ENCODE data around the gene SLC35F1. TPM values are rescaled to one million over a fixed set of nuclear protein-coding genes. Genes with fewer than 3 reads are reported as not detected.
A peak's percentile ranks its signal among the peaks of the same experiment; 100 is the strongest.

Gene SLC35F1
- total RNA-seq, 1 donor from 2014 or later, result 112 TPM

GRCh38 chr6:118128755-118129154 is 221.7 kb downstream of the SLC35F1 start:
- no peak for DNase-seq

GRCh38 chr6:118134206-118134605 is 227.1 kb downstream of the SLC35F1 start:
- DNase-seq, result no peak

GRCh38 chr6:118134736-118135135 is 227.7 kb downstream of the SLC35F1 start:
- DNase-seq, result no peak

GRCh38 chr6:118135371-118135770 is 228.3 kb downstream of the SLC35F1 start:
- no peak for DNase-seq

- DNase-seq, result no peak
Observed at GRCh38 chr6:118141211-118141610, 234.1 kb downstream of the SLC35F1 start.

- DNase-seq, result no peak
Observed at GRCh38 chr6:118146584-118146983, 239.5 kb downstream of the SLC35F1 start.

GRCh38 chr6:118147511-118147910 is 240.4 kb downstream of the SLC35F1 start:
- DNase-seq, result no peak

GRCh38 chr6:118148561-118148960 is 241.5 kb downstream of the SLC35F1 start:
- no peak for DNase-seq

- no peak for DNase-seq
Observed at GRCh38 chr6:118152524-118152923, 245.5 kb downstream of the SLC35F1 start.

GRCh38 chr6:118161343-118161742 is 254.3 kb downstream of the SLC35F1 start:
- DNase-seq, result no peak

- DNase-seq, result no peak
Observed at GRCh38 chr6:118163542-118163941, 256.5 kb downstream of the SLC35F1 start.

GRCh38 chr6:118165500-118165899 is 258.4 kb downstream of the SLC35F1 start:
- no peak for DNase-seq

- no peak for DNase-seq
Observed at GRCh38 chr6:118168421-118168820, 261.4 kb downstream of the SLC35F1 start.

GRCh38 chr6:118171852-118172251 is 264.8 kb downstream of the SLC35F1 start:
- DNase-seq, result no peak

GRCh38 chr6:118174071-118174470 is 267.0 kb downstream of the SLC35F1 start:
- no peak for DNase-seq

- DNase-seq, result no peak
Observed at GRCh38 chr6:118177720-118178119, 270.7 kb downstream of the SLC35F1 start.

GRCh38 chr6:118179048-118179447 is 272.0 kb downstream of the SLC35F1 start:
- no peak for DNase-seq

- no peak for DNase-seq
Observed at GRCh38 chr6:118186672-118187567, 279.9 kb downstream of the SLC35F1 start.

- peak; percentile 13 for DNase-seq
Observed at GRCh38 chr6:118187568-118188164, 280.6 kb downstream of the SLC35F1 start.

GRCh38 chr6:118188561-118188960 is 281.5 kb downstream of the SLC35F1 start:
- no peak for DNase-seq

- no peak for DNase-seq
Observed at GRCh38 chr6:118197539-118197938, 290.5 kb downstream of the SLC35F1 start.

GRCh38 chr6:118198746-118199145 is 291.7 kb downstream of the SLC35F1 start:
- no peak for DNase-seq

- DNase-seq, result no peak
Observed at GRCh38 chr6:118200160-118200559, 293.1 kb downstream of the SLC35F1 start.

GRCh38 chr6:118202517-118202916 is 295.5 kb downstream of the SLC35F1 start:
- no peak for DNase-seq
